Breast epithelium (tissue), 4 donors: Measurements from ENCODE around the gene NPIPA5. TPM values are rescaled to one million over a fixed set of nuclear protein-coding genes. Genes with fewer than 3 reads are reported as not detected.
A peak's percentile ranks its signal among the peaks of the same experiment; 100 is the strongest.
"Not testable (repeated sequence)": the region's sequence is repeated elsewhere in the genome, so short reads cannot be mapped to it uniquely, and the experiment has no call there.

ENCODE experiments used
- DNase-seq, 2 donors: peaks; one replicate each; pipeline ENCODE4 v3.0.0-alpha.2; 2019; ENCODE audit warnings: low spot score in 2 of 2
- H3K27ac ChIP-seq, 2 donors: fragments of 200-600 bp; sonication (generic) in 1 of 2; one replicate each; pipeline ENCODE4 v1.5.1; 2016 to 2019; ENCODE audit warnings: mild to moderate bottlenecking in 1 of 2
- H3K27me3 ChIP-seq, 2 donors: fragments of 200-600 bp; sonication (generic) in 1 of 2; one replicate each; pipeline versions ENCODE4 v1.5.1 to v1.6.0; 2017 to 2019; ENCODE audit warnings: control low read depth in 1 of 2, mild to moderate bottlenecking in 1 of 2
- H3K36me3 ChIP-seq: fragments of 200-600 bp; one replicate; pipeline ENCODE4 v1.5.1; 2019
- H3K4me1 ChIP-seq, 2 donors: fragments of 200-600 bp; sonication (generic); one replicate each; pipeline ENCODE4 v1.5.1; 2016 to 2019; ENCODE audit warnings: control low read depth in 1 of 2
- H3K4me3 ChIP-seq, 3 donors: fragments of 200-600 bp; sonication (generic); 1 replicate in 2 of 3; 2 replicates in 1 of 3; pipeline ENCODE4 v1.5.1; 2016 to 2019; ENCODE audit warnings: mild to moderate bottlenecking in 3 of 3, moderate library complexity in 2 of 3
- H3K9me3 ChIP-seq, 2 donors: fragments of 200-600 bp; sonication (generic) in 1 of 2; one replicate each; pipeline ENCODE4 v1.5.1; 2016 to 2019; ENCODE audit warnings: control low read depth in 1 of 2
- CTCF ChIP-seq, 3 donors: fragments of 450-650 bp; IDR thresholded peaks; one replicate each; pipeline ENCODE4 v1.5.1; 2016 to 2017; ENCODE audit warnings: antibody characterized with exemption in 3 of 3, mild to moderate bottlenecking in 3 of 3, moderate library complexity in 3 of 3
- POLR2A ChIP-seq: fragments of 450-650 bp; IDR thresholded peaks from one replicate; pipeline ENCODE4 v1.6.1; 2016; ENCODE audit warnings: antibody characterized with exemption, mild to moderate bottlenecking, moderate library complexity
- POLR2AphosphoS5 ChIP-seq, 3 donors: sonication (generic); formaldehyde crosslinking; IDR thresholded peaks; one replicate each; pipeline ENCODE4 v1.6.1; 2017; ENCODE audit warnings: antibody characterized with exemption in 3 of 3
- intact Hi-C: fragments of 100-400 bp; cut with DNase I; formaldehyde crosslinking; loops from one replicate; pipeline ENCODE4 v1.15.1; 2023; ENCODE audit warnings: low total_unique reads
- total RNA-seq, 3 donors: library from RNA; depleted of rRNA; stranded (reverse); fragments of >200 nt; gene quantifications; one replicate each; pipeline ENCODE4 v1.1.0, GENCODE V29; 2016

The NPIPA5 gene
- total RNA-seq, 3 donors from 2014 or later: 6.0 to 19.0 (median 7.2) TPM

- TF ChIP-seq CTCF (IDR thresholded peaks at IDR 0.05): no peak
- TF ChIP-seq POLR2AphosphoS5 (IDR thresholded peaks at IDR 0.05): no peak
- TF ChIP-seq POLR2A: no peak
- intact Hi-C loops: no loop called here
Observed at GRCh38 chr16:15417197-15417596, 39.1 kb upstream of the NPIPA5 start.

GRCh38 chr16:15415511-15415985 lies 37.5 kb upstream of the NPIPA5 start:
- Histone ChIP-seq H3K9me3 (no peaks in the 10 kb centered on the region), H3K27ac (no peak overlapping the region), H3K36me3 (no peaks in the 10 kb centered on the region), H3K4me3 (no peak overlapping the region), H3K4me1 (no peaks in the 10 kb centered on the region), H3K27me3 (no peaks in the 10 kb centered on the region)
- no peak for DNase-seq
- intact Hi-C loops: no loop called here
- TF ChIP-seq POLR2A (no peak), POLR2AphosphoS5 (IDR thresholded peaks at IDR 0.05) (no peak), CTCF (IDR thresholded peaks at IDR 0.05) (no peak)

More at GRCh38 chr16:15417197-15417596, 39.1 kb upstream of the NPIPA5 start:
- H3K36me3 ChIP-seq: no peaks in the 10 kb centered on the region
- H3K27ac ChIP-seq: no peak overlapping the region
- H3K27me3 ChIP-seq: no peaks in the 10 kb centered on the region
- no peak overlapping the region for H3K4me3 ChIP-seq
- no peaks in the 10 kb centered on the region for H3K9me3 ChIP-seq
- DNase-seq: no peak
- no peaks in the 10 kb centered on the region for H3K4me1 ChIP-seq

GRCh38 chr16:15409476-15409875 lies 31.4 kb upstream of the NPIPA5 start:
- H3K9me3 ChIP-seq, H3K27ac ChIP-seq, DNase-seq, H3K36me3 ChIP-seq, H3K4me3 ChIP-seq, H3K27me3 ChIP-seq, H3K4me1 ChIP-seq, intact Hi-C loops: not testable (repeated sequence)

GRCh38 chr16:15407756-15408155 lies 29.7 kb upstream of the NPIPA5 start:
- DNase-seq, H3K9me3 ChIP-seq, H3K27me3 ChIP-seq, H3K36me3 ChIP-seq, H3K27ac ChIP-seq, H3K4me3 ChIP-seq, intact Hi-C loops, H3K4me1 ChIP-seq: not testable (repeated sequence)

GRCh38 chr16:15404792-15405191 lies 26.7 kb upstream of the NPIPA5 start:
- Histone ChIP-seq H3K27me3 (no peaks in the 10 kb centered on the region), H3K27ac (peak overlapping the region; percentile 80 to 87), H3K4me1 (no peaks in the 10 kb centered on the region), H3K4me3 (no peak overlapping the region), H3K36me3 (no peaks in the 10 kb centered on the region), H3K9me3 (no peaks in the 10 kb centered on the region)
- TF ChIP-seq CTCF (IDR thresholded peaks at IDR 0.05): no peak
- TF ChIP-seq POLR2A: no peak
- no peak for TF ChIP-seq POLR2AphosphoS5 (IDR thresholded peaks at IDR 0.05)
- intact Hi-C loops: no loop called here
- DNase-seq: peak in 1 of 2 donors; percentile 71

GRCh38 chr16:15404091-15404490 lies 26.0 kb upstream of the NPIPA5 start:
- DNase-seq: peak in 1 of 2 donors; percentile 26
- H3K36me3 ChIP-seq, intact Hi-C loops, H3K9me3 ChIP-seq, H3K4me1 ChIP-seq, H3K4me3 ChIP-seq, H3K27me3 ChIP-seq: not testable (repeated sequence)
- peak overlapping the region; percentile 80 to 87 for H3K27ac ChIP-seq

GRCh38 chr16:15403392-15403995 lies 25.4 kb upstream of the NPIPA5 start:
- H3K4me3 ChIP-seq: no peak overlapping the region
- TF ChIP-seq CTCF (IDR thresholded peaks at IDR 0.05) (no peak), POLR2AphosphoS5 (IDR thresholded peaks at IDR 0.05) (no peak), POLR2A (no peak)
- intact Hi-C loops: no loop called here
- peak overlapping the region; percentile 80 to 87 for H3K27ac ChIP-seq
- H3K9me3 ChIP-seq: no peaks in the 10 kb centered on the region
- H3K27me3 ChIP-seq: no peaks in the 10 kb centered on the region
- no peaks in the 10 kb centered on the region for H3K4me1 ChIP-seq
- no peaks in the 10 kb centered on the region for H3K36me3 ChIP-seq
- no peak for DNase-seq
